Measurements from ENCODE around the gene RIMKLA.

The RIMKLA gene

DNA sequence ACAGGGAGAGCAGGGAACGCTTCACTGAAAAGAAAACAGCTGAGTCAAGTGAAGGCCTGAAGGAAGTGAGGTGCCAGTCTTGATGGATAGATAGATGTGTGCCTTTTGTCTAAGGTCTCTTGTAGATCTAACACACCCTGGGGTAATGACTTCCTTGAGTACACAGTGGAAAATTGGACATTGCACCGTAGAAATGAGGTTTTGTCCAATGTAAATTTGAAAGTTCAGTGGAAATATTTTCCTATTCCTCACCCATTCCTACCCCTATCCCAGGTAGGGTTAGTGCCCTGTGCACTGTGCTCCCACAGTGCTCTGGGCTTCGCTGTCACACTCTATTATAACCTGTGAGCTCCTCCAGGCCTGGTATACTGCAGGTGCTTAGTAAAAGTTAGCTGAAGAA lies 50.9 kb downstream of the RIMKLA start:
- no peak overlapping the region for H3K4me3 ChIP-seq (ENCODE audit: low read depth, low read length)
- TF ChIP-seq, protein P1, sequence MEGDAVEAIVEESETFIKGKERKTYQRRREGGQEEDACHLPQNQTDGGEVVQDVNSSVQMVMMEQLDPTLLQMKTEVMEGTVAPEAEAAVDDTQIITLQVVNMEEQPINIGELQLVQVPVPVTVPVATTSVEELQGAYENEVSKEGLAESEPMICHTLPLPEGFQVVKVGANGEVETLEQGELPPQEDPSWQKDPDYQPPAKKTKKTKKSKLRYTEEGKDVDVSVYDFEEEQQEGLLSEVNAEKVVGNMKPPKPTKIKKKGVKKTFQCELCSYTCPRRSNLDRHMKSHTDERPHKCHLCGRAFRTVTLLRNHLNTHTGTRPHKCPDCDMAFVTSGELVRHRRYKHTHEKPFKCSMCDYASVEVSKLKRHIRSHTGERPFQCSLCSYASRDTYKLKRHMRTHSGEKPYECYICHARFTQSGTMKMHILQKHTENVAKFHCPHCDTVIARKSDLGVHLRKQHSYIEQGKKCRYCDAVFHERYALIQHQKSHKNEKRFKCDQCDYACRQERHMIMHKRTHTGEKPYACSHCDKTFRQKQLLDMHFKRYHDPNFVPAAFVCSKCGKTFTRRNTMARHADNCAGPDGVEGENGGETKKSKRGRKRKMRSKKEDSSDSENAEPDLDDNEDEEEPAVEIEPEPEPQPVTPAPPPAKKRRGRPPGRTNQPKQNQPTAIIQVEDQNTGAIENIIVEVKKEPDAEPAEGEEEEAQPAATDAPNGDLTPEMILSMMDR (IDR thresholded peaks at IDR 0.05; ENCODE audit: low read depth, low read length): no peak
- no peak for DNase-seq (ENCODE audit: low read depth, low spot score)
- in situ Hi-C loops (cut with HindIII; ENCODE audit: low sequenced_read_pairs): no loop called here

DNA sequence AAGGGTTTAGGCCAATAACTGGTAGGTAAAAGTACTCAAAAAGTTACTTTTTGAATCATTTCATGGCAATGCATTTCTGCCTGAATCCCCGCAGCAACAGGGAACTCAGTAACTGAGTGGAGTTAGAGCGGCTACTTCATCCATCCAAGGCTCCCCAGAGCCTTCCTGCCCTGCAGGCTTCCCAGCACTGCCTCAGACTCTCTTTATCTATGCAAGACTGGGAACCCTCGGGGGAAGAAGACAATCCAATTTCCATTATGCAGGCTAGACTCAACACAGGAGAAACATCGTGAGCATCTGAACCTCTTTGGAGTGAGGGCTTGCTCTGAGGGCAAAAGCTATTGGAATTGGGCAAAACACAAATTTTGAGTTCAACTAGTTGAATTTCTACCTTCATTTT lies 52.1 kb downstream of the RIMKLA start:
- no peak overlapping the region for H3K4me3 ChIP-seq (ENCODE audit: low read depth, low read length)
- TF ChIP-seq, protein P1 (IDR thresholded peaks at IDR 0.05; ENCODE audit: low read depth, low read length): no peak
- in situ Hi-C loops (cut with HindIII; ENCODE audit: low sequenced_read_pairs): no loop called here
- no peak for DNase-seq (ENCODE audit: low read depth, low spot score)

DNA sequence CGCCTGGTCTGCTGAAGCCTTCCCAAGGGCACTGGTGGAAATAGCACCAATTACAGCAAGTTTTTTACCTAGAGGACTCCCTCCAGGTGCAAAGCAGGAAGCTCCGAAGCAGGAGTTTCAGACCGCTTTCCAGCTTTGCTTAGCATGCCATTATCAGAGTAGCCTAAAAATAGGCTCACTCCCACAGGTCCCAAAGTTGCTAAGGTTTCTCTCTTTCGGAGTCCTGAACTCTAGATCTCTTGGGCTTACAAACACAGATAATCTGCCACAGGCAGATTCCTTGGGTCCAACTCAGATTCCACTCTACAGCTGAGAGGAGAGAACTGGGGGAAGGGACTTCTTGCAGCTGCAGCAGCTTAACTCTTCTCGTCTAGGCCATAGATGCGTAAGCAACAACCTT lies 52.8 kb downstream of the RIMKLA start:
- in situ Hi-C loops (cut with HindIII; ENCODE audit: low sequenced_read_pairs): no loop called here
- no peak overlapping the region for H3K4me3 ChIP-seq (ENCODE audit: low read depth, low read length)
- TF ChIP-seq, protein P1 (IDR thresholded peaks at IDR 0.05; ENCODE audit: low read depth, low read length): no peak
- no peak for DNase-seq (ENCODE audit: low read depth, low spot score)

DNA sequence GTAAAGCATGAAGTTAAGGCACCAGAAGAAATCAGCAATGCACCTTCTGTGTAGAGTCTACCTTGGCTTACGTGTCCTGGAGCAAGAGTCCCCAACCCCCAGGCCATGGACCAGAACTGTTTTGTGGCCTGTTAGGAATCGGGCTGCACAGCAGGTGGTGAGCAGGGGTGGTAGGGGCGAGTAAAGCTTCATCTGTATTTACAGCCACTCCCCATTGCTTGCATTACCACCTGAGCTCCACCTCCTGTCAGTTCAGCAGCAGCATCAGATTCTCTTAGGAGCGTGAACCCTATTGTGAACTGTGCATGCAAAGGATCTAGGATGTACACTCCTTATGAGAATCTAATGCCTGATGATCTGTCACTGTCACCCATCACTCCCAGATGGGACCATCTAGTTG lies 53.7 kb downstream of the RIMKLA start:
- DNase-seq (ENCODE audit: low read depth, low spot score): no peak
- in situ Hi-C loops (cut with HindIII; ENCODE audit: low sequenced_read_pairs): no loop called here
- TF ChIP-seq, protein P1 (IDR thresholded peaks at IDR 0.05; ENCODE audit: low read depth, low read length): no peak
- H3K4me3 ChIP-seq (ENCODE audit: low read depth, low read length): no peak overlapping the region

DNA sequence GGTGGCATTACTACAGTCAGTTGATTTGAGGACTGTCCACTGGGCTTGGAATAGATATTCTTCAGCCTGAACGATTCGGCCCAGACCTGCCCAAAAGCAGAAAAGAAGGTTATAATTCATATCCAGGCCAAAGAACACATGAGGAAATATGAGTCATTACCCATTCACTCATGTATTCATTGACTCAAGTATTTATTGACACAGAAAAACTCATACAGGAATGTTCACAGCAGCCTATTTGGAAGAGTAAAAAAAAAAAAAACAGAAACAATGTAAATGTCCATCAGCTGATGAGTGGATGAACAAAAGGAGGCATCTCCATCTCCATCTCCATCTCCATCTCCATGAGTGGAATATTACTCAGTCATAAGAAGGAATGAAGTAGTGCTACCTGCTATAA lies 59.3 kb downstream of the RIMKLA start:
- H3K4me3 ChIP-seq (ENCODE audit: low read depth, low read length): no peak overlapping the region
- TF ChIP-seq, protein P1 (IDR thresholded peaks at IDR 0.05; ENCODE audit: low read depth, low read length): no peak
- DNase-seq (ENCODE audit: low read depth, low spot score): peak; percentile 66
- in situ Hi-C loops (cut with HindIII; ENCODE audit: low sequenced_read_pairs): no loop called here

DNA sequence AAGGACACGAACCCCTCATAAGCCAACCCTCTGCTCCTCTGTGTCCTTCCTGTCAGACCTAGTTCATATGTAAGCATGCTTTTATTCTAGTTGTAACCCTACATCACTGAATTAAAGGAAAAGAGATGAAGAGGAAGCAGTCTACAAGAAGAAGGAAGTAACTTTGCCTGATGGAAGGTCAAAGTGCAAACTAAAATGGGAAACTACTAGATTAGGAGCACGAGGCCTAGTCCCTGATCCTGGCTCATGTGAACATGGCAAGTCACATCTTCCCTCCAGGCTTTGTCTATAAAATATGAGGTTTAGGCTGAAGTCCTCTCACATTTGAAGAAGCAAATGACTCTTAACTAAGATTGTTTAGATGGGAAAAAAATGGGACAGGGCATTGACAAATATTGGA lies 62.1 kb downstream of the RIMKLA start:
- no peak overlapping the region for H3K4me3 ChIP-seq (ENCODE audit: low read depth, low read length)
- TF ChIP-seq, protein P1 (IDR thresholded peaks at IDR 0.05; ENCODE audit: low read depth, low read length): no peak
- DNase-seq (ENCODE audit: low read depth, low spot score): no peak
- in situ Hi-C loops (cut with HindIII; ENCODE audit: low sequenced_read_pairs): no loop called here

DNA sequence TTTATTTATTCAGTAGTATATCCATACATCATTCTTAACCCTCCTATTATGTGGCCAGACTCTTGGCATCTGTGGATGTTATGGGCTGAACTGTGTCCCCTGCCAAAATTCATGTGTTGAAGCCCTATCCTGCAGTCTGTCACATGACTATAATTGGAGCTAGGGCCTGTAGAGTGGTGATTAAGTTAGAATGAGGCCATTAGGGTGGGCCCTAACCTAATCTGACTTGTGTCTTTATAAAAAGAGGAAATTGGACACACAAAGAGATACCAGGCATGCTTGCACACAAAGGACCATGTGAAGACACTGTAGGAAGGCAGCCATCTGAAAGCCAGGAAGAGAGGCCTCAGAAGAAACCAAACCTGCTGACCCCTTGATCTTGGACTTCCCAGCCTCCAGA lies 68.7 kb downstream of the RIMKLA start:
- no peak overlapping the region for H3K4me3 ChIP-seq (ENCODE audit: low read depth, low read length)
- TF ChIP-seq, protein P1 (IDR thresholded peaks at IDR 0.05; ENCODE audit: low read depth, low read length): no peak
- in situ Hi-C loops (cut with HindIII; ENCODE audit: low sequenced_read_pairs): no loop called here
- DNase-seq (ENCODE audit: low read depth, low spot score): no peak

All from astrocyte of the spinal cord (primary cell).